NCI-H82 (cell line): ENCODE results near the gene NDUFB11.

ENCODE experiments used
- DNase-seq: peaks from one replicate; lab custom pipeline; 2025; lab: John Stamatoyannopoulos, UW

The NDUFB11 gene

DNA sequence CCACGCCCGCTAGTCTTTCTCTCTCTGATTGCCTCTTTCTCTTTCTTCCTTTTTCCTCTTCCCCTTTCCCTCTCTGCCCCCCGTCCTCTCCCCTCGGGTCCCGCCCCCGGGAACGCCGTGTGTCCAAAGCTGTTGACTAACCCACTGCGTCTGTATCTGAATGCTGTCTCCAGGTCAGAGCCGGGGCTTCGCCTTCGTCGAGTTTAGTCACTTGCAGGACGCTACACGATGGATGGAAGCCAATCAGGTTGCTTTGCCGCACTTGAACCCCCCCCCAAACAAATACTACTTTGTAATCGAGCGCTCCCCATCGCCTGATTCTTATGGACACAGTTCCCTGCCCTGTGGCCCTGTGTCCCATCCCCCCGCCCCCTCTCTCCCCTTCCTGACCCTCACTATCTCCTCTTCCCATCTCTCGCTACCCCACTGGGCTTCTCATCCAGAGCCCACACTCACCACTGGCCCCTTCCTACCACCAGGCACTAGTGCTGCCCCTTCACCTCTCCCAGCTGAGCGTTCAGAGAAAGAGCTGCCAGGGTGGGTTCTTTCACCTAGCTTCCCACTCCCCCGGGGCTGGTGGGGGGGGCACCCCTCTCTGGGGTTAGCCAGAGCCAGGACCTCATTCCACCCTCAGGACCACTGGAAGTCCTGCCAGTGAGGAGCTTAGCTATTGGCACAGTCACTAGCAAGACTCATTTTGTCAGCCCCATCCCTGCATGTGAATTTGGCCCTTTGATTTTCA is 30.5 kb upstream of the NDUFB11 start:
- DNase-seq, result no peak

DNA sequence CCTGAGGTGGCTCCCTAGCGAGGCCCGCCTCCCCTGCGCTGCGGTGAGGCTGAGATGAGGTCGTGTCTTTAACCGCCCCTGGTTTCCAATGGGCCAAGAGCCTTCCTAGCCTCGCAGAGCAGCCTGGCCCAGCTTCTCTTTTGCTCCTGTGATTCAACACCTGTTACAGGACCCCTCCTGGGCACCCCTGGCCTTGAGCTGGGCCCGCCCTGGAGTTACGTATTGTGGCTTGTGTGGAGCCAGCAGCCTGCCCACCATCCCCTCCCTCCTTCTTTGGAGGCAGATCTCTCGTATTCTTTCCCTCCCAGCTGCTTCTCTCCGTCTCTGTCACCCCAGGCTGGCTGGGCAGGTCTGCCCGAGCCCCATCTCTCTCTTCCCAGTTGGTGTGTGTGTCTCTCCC is 29.9 kb upstream of the NDUFB11 start:
- DNase-seq, result no peak

- no peak for DNase-seq
Observed at GRCh38 chrX:47172971-47173792, 28.7 kb upstream of the NDUFB11 start.

DNA sequence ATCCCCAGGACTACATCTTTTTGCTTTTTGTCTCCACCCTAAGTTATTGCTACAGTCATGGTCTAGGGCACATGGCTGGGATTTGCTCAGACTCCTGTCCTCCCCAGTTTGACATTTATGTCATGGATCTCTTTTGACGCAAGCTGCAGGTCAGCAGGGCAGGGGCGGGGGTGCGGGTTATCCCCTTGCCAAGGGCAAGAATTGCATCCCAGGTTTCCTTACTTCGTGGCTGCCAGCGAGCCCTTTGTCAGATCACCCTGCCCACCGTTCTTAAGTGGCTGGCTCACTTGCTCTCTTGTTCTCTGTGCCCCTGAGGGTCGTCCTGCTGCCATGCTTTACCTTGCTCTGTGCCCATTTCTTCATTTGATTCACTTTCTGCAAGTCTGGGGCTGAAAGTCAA is 28.0 kb upstream of the NDUFB11 start:
- DNase-seq, result no peak

GRCh38 chrX:47171996-47172395 is 27.5 kb upstream of the NDUFB11 start:
- DNase-seq, result no peak

DNA sequence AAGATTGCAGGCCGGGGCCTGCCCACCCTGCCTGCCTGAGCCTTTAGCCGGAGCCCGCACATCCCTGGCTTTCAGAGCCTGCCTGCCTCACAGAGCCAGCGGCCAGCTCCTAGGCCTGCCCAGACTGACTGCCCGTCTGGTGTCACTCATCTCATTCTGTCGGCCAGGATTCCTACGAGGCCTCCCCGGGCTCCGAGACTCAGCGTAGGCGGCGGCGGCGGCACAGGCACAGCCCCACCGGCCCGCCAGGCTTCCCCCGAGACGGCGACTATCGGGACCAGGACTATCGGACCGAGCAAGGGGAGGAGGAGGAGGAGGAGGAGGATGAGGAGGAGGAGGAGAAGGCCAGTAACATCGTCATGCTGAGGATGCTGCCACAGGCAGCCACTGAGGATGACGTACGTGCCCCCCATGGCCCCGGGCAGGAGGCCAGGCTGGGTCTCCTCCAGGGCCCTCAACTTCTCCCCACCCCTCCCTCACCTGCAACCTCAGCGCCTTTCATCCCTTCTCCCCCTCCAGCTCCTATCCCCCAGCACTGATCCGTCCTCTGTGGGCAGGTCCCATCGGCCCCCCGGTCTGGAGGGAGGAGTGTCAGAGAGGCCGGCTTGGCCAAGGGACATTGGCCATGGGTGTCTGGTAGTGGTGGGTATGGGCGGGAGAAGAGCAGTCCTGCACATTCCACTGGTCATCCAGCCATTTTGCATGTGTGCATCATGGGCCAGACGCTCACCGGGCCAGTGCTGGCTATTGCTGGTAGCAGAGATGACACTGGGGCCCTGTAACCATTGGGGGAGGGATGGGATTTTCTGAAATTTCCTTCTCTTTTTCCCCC is 26.6 kb upstream of the NDUFB11 start:
- no peak for DNase-seq

GRCh38 chrX:47169726-47170515 is 25.4 kb upstream of the NDUFB11 start:
- DNase-seq, result no peak

DNA sequence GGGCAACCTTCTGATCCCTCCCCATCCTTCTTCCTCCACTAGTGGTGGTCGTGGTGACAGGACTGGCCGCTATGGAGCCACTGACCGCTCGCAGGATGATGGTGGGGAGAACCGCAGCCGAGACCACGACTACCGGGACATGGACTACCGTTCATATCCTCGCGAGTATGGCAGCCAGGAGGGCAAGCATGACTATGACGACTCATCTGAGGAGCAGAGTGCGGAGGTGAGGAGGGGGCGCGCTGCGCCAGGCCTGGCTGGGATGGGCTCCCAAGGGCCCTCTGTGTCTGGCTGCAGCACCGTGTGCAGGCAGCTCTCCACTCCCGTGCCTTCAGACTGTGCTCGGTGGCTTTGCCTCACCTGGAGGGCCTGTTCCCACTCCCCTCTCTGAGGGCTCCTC is 24.8 kb upstream of the NDUFB11 start:
- no peak for DNase-seq

GRCh38 chrX:47168495-47169073 is 24.1 kb upstream of the NDUFB11 start:
- no peak for DNase-seq

DNA sequence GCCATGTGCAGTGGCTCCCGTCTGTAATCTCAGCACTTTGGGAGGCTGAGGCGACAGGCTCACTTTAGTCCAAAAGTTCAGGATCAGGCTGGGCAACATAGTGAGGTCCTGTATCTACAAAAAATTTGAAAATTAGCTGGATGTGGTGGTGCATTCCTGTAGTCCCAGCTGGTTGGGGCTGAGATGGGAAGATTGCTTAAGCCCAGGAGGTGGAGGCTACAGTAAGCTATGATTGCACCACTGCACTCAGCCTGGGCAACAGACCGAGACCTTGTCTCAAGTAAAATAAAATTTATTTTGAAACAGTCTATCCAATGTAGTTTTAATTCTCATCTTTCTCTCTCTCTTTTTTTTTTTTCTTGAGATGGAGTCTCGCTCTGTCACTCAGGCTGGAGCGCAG is 21.6 kb upstream of the NDUFB11 start:
- DNase-seq, result no peak

DNA sequence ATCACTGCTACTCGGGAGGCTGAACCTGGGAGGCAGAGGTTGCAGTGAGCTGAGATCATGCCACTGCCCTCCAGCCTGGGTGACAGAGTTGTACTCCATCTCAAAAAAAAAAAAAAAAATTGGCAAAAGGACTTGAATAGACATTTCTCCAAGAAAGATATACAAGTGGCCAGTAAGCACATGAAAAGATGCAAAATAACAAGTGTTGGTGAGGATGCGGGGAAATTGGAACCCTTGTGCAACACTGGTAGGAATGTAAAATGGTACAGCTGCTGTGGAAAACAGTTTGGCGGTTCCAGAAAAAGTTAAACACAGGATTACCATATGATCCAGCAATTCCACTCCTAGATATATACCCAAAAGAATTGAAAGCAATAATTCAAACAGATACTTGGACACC is 19.9 kb upstream of the NDUFB11 start:
- DNase-seq, result no peak

DNA sequence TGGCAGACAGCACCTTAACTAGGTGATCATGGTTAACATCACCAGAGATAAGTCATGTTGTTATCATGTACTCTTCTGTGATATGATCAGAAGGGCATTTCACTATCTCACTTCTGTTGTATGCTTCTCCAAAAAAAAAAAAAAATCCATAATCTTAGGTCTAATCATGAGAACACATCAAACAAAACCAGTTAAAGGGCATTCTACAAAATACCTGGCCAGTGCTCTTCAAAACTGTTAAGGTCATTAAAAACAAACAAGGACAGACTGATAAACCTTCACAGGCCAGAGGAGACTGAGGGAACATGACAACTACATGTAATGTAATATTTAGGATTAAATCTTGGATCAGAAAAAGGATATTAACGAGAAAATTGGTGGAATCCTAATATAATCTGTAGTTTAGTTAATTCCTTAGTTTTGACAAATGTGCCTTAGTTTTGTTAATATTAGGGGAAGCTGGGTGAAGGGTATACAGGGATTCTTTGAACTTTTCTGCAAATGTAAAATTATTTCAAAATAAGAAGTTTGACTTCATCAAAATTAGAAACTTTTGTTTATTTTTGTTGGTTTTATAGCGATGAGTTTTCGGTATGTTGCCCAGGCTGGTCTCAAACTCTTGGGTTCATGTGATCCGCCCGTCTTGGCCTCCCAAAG is 18.6 kb upstream of the NDUFB11 start:
- no peak for DNase-seq

DNA sequence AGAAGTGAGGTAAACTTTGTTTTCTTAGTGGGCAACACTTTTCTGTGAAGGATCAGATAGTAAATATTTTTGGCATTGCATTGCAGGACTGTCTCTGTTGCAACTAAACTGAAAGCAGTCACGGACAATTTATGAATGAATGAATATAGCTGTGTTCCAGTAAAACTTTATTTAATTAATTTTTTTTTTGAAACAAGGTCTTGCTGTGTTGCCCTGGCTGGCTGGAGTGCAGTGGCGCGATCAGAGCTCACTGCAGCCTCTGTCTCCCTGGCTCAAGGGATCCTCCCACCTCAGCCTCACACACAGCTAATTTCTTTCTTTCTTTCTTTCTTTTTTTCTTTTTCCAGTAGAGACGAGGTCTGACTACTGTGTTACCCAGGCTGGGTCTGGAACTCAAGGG is 16.3 kb upstream of the NDUFB11 start:
- no peak for DNase-seq

DNA sequence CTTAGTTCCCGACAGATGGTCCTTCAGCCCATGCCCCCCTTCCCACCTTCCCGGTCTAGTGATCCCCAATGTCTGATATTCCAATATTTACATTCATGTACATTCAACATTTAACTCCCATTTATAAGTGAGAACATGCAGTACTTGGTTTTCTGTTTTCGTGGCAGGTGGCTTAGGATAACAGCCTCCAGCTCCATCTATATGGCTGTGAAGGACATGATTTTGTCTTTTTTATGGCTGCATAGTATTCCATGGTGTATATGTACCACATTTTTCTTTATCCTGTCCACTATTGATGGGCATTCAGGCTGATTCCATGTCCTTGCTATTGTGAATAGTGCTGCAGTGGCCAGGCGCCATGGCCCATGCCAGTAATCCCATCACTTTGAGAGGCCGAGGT is 14.3 kb upstream of the NDUFB11 start:
- DNase-seq, result no peak

DNA sequence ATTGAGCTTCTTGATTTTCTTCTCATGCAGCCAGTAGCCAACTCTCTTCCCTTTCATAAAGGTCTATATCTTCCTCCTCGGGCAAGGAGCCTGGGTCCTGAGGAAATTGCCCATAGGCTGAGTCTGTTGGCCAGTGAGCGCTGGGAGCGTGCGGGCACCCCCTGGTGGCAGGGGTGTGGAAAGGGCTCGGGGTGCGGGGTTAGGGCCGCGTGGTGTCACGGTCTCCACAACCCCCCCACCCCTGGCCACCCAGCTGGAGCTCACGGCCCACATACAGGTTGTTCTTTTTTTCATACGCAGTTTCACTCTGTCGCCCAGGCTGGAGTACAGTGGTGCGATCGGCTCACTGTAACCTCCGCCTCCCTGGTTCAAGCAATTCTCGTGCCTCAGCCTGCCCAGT is 13.6 kb upstream of the NDUFB11 start:
- no peak for DNase-seq

- DNase-seq, result no peak
Observed at GRCh38 chrX:47156611-47157520, 12.4 kb upstream of the NDUFB11 start.

DNA sequence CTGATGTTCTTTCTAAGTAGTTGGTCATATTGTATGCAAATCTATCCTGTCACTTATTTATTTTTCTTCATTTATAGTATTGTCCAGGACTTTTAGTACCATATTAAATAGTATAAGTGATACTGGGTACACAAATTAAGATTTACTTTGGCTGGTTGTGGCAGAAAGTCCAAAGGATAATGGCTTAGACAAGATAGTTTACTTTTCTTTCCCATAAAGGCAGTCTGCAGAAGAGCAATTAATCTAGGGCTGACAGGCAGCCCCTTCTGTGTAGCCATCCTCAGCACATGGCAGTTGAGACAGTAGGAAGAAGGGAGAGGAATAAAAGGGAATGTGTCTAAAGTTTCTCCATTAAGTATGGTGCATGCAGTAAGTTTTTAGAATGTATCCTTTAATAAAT is 6.9 kb upstream of the NDUFB11 start:
- no peak for DNase-seq

GRCh38 chrX:47148946-47149345 is 4.4 kb upstream of the NDUFB11 start:
- DNase-seq, result no peak

DNA sequence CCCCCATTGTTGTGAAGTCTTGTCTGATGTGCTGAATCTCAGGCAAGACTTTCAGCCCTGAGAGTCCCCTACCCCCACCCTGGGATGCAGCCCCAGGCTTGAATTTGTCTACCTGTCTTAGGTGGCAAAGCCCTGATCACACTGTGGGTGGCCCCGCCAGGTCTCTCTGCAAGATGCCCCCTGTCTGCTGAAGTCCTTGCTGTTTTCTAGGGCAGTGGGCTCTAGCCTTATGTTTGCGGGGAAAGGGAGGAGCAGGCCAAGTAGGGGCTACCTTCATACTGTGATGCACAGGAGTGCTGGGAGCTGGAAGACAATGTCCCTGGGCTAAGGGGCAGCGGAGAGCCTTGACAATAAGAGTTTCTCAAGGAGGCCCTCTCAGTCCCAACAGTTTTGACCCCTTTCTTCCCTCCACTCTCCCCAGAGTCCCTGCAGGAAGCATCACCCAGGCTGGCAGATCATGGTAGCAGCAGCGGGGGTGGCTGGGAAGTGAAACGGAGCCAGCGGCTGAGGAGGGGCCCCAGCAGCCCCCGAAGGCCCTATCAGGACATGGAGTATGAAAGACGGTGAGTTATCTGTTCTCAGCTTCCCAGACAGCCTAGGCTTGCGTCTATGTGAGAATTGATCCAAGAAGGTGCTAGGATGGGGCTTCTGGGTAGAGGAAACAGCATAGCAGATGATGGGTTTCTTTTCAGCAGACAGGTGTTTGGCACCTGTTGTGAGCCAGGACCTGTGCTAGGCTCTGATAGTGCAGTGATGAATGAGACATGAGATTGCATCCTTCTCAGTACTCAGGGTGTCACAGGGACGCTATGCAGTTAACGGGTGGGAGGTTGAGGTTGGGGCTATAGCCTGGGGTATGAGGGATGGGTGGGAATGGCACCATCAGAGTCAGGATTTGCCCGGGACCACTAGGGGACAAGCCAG is 2.7 kb upstream of the NDUFB11 start:
- DNase-seq, result no peak
